Endothelial cell of umbilical vein (primary cell): ENCODE measurements around the gene DNM2. TPM values are rescaled to one million over a fixed set of nuclear protein-coding genes. Genes with fewer than 3 reads are reported as not detected.

Source experiments
- BruUV-seq: library from RNA; stranded (reverse); fragments of 400-500 nt; replicated peaks from 2 replicates; lab custom pipeline; 2021; lab: Mats Ljungman, UMichigan
- CTCF ChIA-PET: fragments of 300-600, 350-600 bp; sonication (Branson Sonifier 250); formaldehyde crosslinking; loops from one replicate; lab custom pipeline; 2021; ENCODE audit warnings: antibody characterized with exemption, inconsistent platforms; lab: Charles Lee
- POLR2A ChIA-PET: fragments of 300-600, 350-600 bp; sonication (Branson Sonifier 250); formaldehyde crosslinking; loops from one replicate; lab custom pipeline; 2021; ENCODE audit warnings: antibody characterized with exemption, inconsistent platforms; lab: Charles Lee
- DNase-seq: peaks from one replicate; pipeline ENCODE4 v3.0.0-alpha.2; 2011; ENCODE audit warnings: low read depth, low spot score
- FAIRE-seq: peaks from 2 replicates; lab custom pipeline; 2011; peaks lifted over from hg19 to GRCh38; lab: Jason Lieb, UNC
- H2AFZ ChIP-seq: 2 replicates; pipeline ENCODE4 v1.6.0; 2012; ENCODE audit warnings: low read depth, low read length, control low read depth, inconsistent platforms
- H3K27ac ChIP-seq: 2 replicates; pipeline ENCODE4 v1.5.1; 2011; ENCODE audit warnings: low read depth, mild to moderate bottlenecking, control low read depth, low read length, moderate library complexity; ENCODE audit not compliant: insufficient read depth
- H3K27me3 ChIP-seq, 2 experiments: 2 replicates each; pipeline versions ENCODE4 v1.6.0 to v1.6.1; 2011; ENCODE audit warnings: low read length in 2 of 2, mixed read lengths in 1 of 2; ENCODE audit not compliant: control insufficient read depth in 2 of 2, insufficient read depth in 2 of 2
- H3K36me3 ChIP-seq, 2 experiments: 2 replicates in 1 of 2; 3 replicates in 1 of 2; pipeline ENCODE4 v1.5.1; 2011; ENCODE audit warnings: low read length in 2 of 2, mild to moderate bottlenecking in 1 of 2, moderate library complexity in 1 of 2; ENCODE audit not compliant: control insufficient read depth in 2 of 2, insufficient read depth in 2 of 2; ENCODE audit errors: extremely low read depth in 1 of 2
- H3K4me1 ChIP-seq: 3 replicates; pipeline ENCODE4 v1.5.1; 2011; ENCODE audit warnings: mild to moderate bottlenecking, low read length; ENCODE audit not compliant: control insufficient read depth, insufficient read depth; ENCODE audit errors: extremely low read depth
- H3K4me2 ChIP-seq: 2 replicates; pipeline ENCODE4 v1.6.1; 2011; ENCODE audit warnings: low read length, control low read depth, mixed read lengths; ENCODE audit not compliant: insufficient read depth
- H3K4me3 ChIP-seq, 3 experiments: fragments of 200-600 bp in 1 of 3; sonication (generic), shearing (Covaris generic) in 1 of 3; replicated peaks in 1 of 3; 2 replicates each; pipeline ENCODE4 v1.5.1; 2011 to 2016; ENCODE audit warnings: control low read depth in 3 of 3, low read length in 3 of 3, mild to moderate bottlenecking in 2 of 3, inconsistent platforms in 1 of 3, low read depth in 1 of 3, moderate library complexity in 1 of 3; ENCODE audit not compliant: insufficient read depth in 1 of 3
- H3K79me2 ChIP-seq: 2 replicates; pipeline ENCODE4 v1.6.0; 2012; ENCODE audit warnings: low read length, inconsistent platforms; ENCODE audit not compliant: control insufficient read depth, insufficient read depth
- H3K9ac ChIP-seq: replicated peaks from 2 replicates; pipeline ENCODE3; 2011; ENCODE audit warnings: low read length, control low read depth; ENCODE audit not compliant: insufficient read depth; ENCODE audit errors: extremely low read depth
- H3K9me1 ChIP-seq: replicated peaks from 3 replicates; pipeline ENCODE4 v1.6.0; 2011; ENCODE audit warnings: mild to moderate bottlenecking, low read length; ENCODE audit not compliant: control insufficient read depth, insufficient read depth; ENCODE audit errors: extremely low read depth
- H3K9me3 ChIP-seq: replicated peaks from 2 replicates; pipeline ENCODE4 v1.5.1; 2012; ENCODE audit warnings: low read length, inconsistent platforms; ENCODE audit not compliant: control insufficient read depth, insufficient read depth
- H4K20me1 ChIP-seq: replicated peaks from 2 replicates; pipeline ENCODE3; 2011; ENCODE audit warnings: mild to moderate bottlenecking, low read length; ENCODE audit not compliant: control insufficient read depth, insufficient read depth; ENCODE audit errors: extremely low read depth
- EZH2 ChIP-seq: IDR thresholded peaks from 2 replicates; pipeline ENCODE4 v1.6.1; 2012; ENCODE audit warnings: borderline replicate concordance, low read depth, mild to moderate bottlenecking, moderate library complexity, low read length, inconsistent platforms; ENCODE audit not compliant: severe bottlenecking
- FOS ChIP-seq: IDR thresholded peaks from 2 replicates; pipeline ENCODE4 v1.6.1; 2011; ENCODE audit warnings: mild to moderate bottlenecking, low read length, moderate library complexity, borderline replicate concordance; ENCODE audit not compliant: insufficient read depth
- GATA2 ChIP-seq: IDR thresholded peaks from 2 replicates; pipeline ENCODE4 v1.7.0; 2011; ENCODE audit warnings: low read depth, mild to moderate bottlenecking, moderate library complexity, mixed read lengths, low read length; ENCODE audit not compliant: insufficient read length, insufficient read depth
- JUN ChIP-seq: IDR thresholded peaks from 2 replicates; pipeline ENCODE4 v1.6.1; 2011; ENCODE audit warnings: borderline replicate concordance, low read depth; ENCODE audit not compliant: insufficient read length, insufficient read depth
- MYC ChIP-seq: IDR thresholded peaks from one replicate; pipeline ENCODE4 v1.6.1; 2011; ENCODE audit warnings: mild to moderate bottlenecking, low read depth, low read length
- POLR2A ChIP-seq: IDR thresholded peaks from 2 replicates; pipeline ENCODE4 v1.6.1; 2012; ENCODE audit warnings: low read depth, mild to moderate bottlenecking, control low read depth, low read length
- POLR2AphosphoS5 ChIP-seq: IDR thresholded peaks from 2 replicates; pipeline ENCODE4 v1.6.1; 2012; ENCODE audit warnings: low read depth, mild to moderate bottlenecking, control low read depth, low read length, moderate library complexity; ENCODE audit not compliant: insufficient read depth
- dilution Hi-C: fragments of 300-500 bp; cut with MboI; formaldehyde crosslinking; loops from one replicate; pipeline ENCODE4 v1.15.0; 2019; ENCODE audit warnings: low sequenced_read_pairs; ENCODE audit not compliant: extremely low pct_ligation_motif_present
- intact Hi-C: fragments of 100-400 bp; cut with micrococcal nuclease; formaldehyde crosslinking; loops from one replicate; pipeline ENCODE4 v1.10.0; 2022
- polyA plus RNA-seq, 4 experiments: library from polyadenylated mRNA; depleted of rRNA in 3 of 4; stranded (reverse) in 3 of 4; unstranded in 1 of 4; fragments of >200 nt; gene quantifications; 2 replicates each; pipeline versions ENCODE4 v1.2.1 to v1.2.3, GENCODE V29; 2011 to 2012; ENCODE audit warnings: missing spikeins in 1 of 4
- total RNA-seq: library from RNA; stranded (reverse); gene quantifications from 2 replicates; pipeline ENCODE4 v1.2.3, GENCODE V29; 2021
- TF ChIP-seq, protein P1 (sequence below), 2 donors: IDR thresholded peaks; 1 replicate in 1 of 2; 2 replicates in 1 of 2; pipeline ENCODE4 v1.5.1; 2011; ENCODE audit warnings: low read length in 2 of 2, mild to moderate bottlenecking in 2 of 2, moderate library complexity in 2 of 2, control low read depth in 1 of 2, inconsistent platforms in 1 of 2, low read depth in 1 of 2; ENCODE audit not compliant: insufficient read depth in 1 of 2; ENCODE audit errors: extremely low read depth in 1 of 2
- TF ChIP-seq, protein P2 (sequence below): IDR thresholded peaks from 2 replicates; pipeline ENCODE4 v1.6.1; 2011; ENCODE audit not compliant: insufficient read depth, insufficient read length

DNM2 gene
- total and polyA plus RNA-seq, 2 donors (not counting 3 experiments of a cell fraction or from before 2014, with no cell fraction given): 81.8 to 175 TPM

DNA sequence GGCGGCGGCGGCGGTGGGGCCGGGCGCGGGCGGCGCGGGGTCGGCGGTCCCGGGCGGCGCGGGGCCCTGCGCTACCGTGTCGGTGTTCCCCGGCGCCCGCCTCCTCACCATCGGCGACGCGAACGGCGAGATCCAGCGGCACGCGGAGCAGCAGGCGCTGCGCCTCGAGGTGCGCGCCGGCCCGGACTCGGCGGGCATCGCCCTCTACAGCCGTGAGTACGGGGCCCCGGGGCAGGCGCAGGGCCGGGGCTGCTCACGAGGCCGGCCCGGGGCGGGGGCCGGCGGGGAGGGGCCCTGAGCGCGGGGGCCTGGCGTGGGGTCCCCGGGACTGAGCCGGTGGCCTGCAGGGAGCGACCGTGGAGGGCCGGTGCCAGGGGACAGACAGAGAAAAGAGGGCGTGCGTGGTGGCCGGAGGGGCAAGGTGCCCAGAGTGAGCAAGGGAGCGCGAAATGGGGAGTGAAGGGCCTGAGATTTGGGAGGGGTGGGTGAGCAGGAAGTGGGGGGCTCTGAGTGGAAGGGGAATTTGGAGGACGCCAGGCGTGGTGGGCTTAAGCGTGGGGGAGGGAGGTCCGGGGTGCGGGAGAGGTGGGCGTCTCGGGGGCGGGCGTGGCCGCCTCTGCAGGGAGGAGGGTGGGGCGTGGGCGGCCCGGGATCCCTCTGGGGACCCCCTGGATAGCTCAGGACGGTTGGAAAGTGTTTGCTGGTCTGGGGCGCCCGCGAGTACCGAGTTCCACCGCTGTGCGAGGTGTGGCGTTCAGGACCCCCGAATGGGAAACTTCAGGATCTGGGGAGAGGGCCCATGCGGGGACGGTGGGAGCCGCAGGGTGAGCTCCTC is 154.0 kb downstream of the DNM2 start:
- Histone ChIP-seq H3K27me3 (no peaks in the 10 kb centered on the region), H3K27ac (peak overlapping the region; percentile 11), H3K9ac (peak overlapping the region; percentile 73), H2AFZ (peak overlapping the region; percentile 90), H3K9me1 (no peaks in the 10 kb centered on the region), H3K9me3 (no peaks in the 10 kb centered on the region), H3K4me3 (peak overlapping the region; percentile 60 to 100 (median 99)), H3K36me3 (no peaks in the 10 kb centered on the region), H3K79me2 (peaks cover 47% of the 10 kb centered on the region), H3K4me1 (peaks cover 12% of the 10 kb centered on the region), H3K4me2 (peak overlapping the region; percentile 94), H4K20me1 (no peaks in the 10 kb centered on the region)
- no peak for TF ChIP-seq JUN
- peak; percentile 26 for TF ChIP-seq POLR2A
- no peak for TF ChIP-seq MYC
- no peak for TF ChIP-seq FOS
- TF ChIP-seq GATA2: no peak
- TF ChIP-seq, protein P1, sequence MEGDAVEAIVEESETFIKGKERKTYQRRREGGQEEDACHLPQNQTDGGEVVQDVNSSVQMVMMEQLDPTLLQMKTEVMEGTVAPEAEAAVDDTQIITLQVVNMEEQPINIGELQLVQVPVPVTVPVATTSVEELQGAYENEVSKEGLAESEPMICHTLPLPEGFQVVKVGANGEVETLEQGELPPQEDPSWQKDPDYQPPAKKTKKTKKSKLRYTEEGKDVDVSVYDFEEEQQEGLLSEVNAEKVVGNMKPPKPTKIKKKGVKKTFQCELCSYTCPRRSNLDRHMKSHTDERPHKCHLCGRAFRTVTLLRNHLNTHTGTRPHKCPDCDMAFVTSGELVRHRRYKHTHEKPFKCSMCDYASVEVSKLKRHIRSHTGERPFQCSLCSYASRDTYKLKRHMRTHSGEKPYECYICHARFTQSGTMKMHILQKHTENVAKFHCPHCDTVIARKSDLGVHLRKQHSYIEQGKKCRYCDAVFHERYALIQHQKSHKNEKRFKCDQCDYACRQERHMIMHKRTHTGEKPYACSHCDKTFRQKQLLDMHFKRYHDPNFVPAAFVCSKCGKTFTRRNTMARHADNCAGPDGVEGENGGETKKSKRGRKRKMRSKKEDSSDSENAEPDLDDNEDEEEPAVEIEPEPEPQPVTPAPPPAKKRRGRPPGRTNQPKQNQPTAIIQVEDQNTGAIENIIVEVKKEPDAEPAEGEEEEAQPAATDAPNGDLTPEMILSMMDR (IDR thresholded peaks at IDR 0.05; ENCODE audit: extremely low read depth in 1 of 2, insufficient read depth in 1 of 2, low read depth in 1 of 2, low read length in 2 of 2): peak in 1 of 2 donors; percentile 25
- TF ChIP-seq POLR2AphosphoS5: no peak
- no peak for TF ChIP-seq EZH2
- TF ChIP-seq, protein P2, sequence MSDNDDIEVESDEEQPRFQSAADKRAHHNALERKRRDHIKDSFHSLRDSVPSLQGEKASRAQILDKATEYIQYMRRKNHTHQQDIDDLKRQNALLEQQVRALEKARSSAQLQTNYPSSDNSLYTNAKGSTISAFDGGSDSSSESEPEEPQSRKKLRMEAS: no peak
- dilution Hi-C loops (no loop called here), intact Hi-C loops (loop anchor here (1.0 to 5.0 kb wide), 2 partner anchors 36 to 55 kb away; partner anchors contain the start of genes TIMM29, TMED1 and YIPF2)
- ChIA-PET POLR2A (no interaction called here), CTCF (interaction anchor here (0.7 to 2.4 kb wide), 18 partner anchors 8 to 154 kb away, joined by 3 to 36 read pairs (median 4); partner anchors contain the start of genes DNM2 and TMED1)
- peak; percentile 12 for DNase-seq
- FAIRE-seq: no peak
- BruUV-seq: no TSS peak
